Retinal pigment epithelial cell (primary cell): ENCODE results near the gene DCLRE1B.
"Not testable (repeated sequence)": the region's sequence is repeated elsewhere in the genome, so short reads cannot be mapped to it uniquely, and the experiment has no call there.

ENCODE experiments used
- DNase-seq: peaks from one replicate; pipeline ENCODE4 v3.0.0-alpha.2; 2010; ENCODE audit warnings: low read depth
- H3K4me3 ChIP-seq: 2 replicates; pipeline ENCODE4 v1.5.1; 2011; ENCODE audit warnings: mild to moderate bottlenecking, low read length, control low read depth, moderate library complexity
- CTCF ChIP-seq: conservative IDR thresholded peaks from 2 replicates; pipeline ENCODE4 v1.5.1; 2011; ENCODE audit warnings: low read depth, low read length, control low read depth, inconsistent platforms

DCLRE1B gene

GRCh38 chr1:113946678-113947387 is 41.7 kb downstream of the DCLRE1B start:
- no peak overlapping the region for H3K4me3 ChIP-seq
- TF ChIP-seq CTCF, result no peak
- no peak for DNase-seq

- no peak overlapping the region for H3K4me3 ChIP-seq
- DNase-seq, result no peak
- TF ChIP-seq CTCF, result no peak
Observed at GRCh38 chr1:113947388-113948107, 42.4 kb downstream of the DCLRE1B start.

GRCh38 chr1:113948151-113948550 is 43.0 kb downstream of the DCLRE1B start:
- H3K4me3 ChIP-seq, DNase-seq: not testable (repeated sequence)

- no peak overlapping the region for H3K4me3 ChIP-seq
- peak; percentile 52 for TF ChIP-seq CTCF
Observed at GRCh38 chr1:113949007-113949406, 43.9 kb downstream of the DCLRE1B start.

GRCh38 chr1:113950908-113951307 is 45.8 kb downstream of the DCLRE1B start:
- no peak overlapping the region for H3K4me3 ChIP-seq
- no peak for DNase-seq
- TF ChIP-seq CTCF, result no peak

More at GRCh38 chr1:113949007-113949406, 43.9 kb downstream of the DCLRE1B start:
- no peak for DNase-seq

- H3K4me3 ChIP-seq, result no peak overlapping the region
- no peak for DNase-seq
- no peak for TF ChIP-seq CTCF
Observed at GRCh38 chr1:113951719-113952118, 46.6 kb downstream of the DCLRE1B start.

GRCh38 chr1:113957984-113958383 is 52.9 kb downstream of the DCLRE1B start:
- H3K4me3 ChIP-seq, result no peak overlapping the region
- no peak for TF ChIP-seq CTCF
- no peak for DNase-seq
